ENCODE measurements around the gene DRAM1.
"Not testable (repeated sequence)": the region's sequence is repeated elsewhere in the genome, so short reads cannot be mapped to it uniquely, and the experiment has no call there.

The DRAM1 gene

GRCh38 chr12:101859664-101860607 is 17.4 kb upstream of the DRAM1 start:
- H3K79me1 ChIP-seq (replicated peaks; ENCODE audit: low read length, poor library complexity, severe bottlenecking) = no peaks in the 10 kb centered on the region
- no peak overlapping the region for H3K4me2 ChIP-seq (ENCODE audit: low read length, poor library complexity, severe bottlenecking)
- no peaks in the 10 kb centered on the region for H3K27me3 ChIP-seq (ENCODE audit: control insufficient read depth in 1 of 2, insufficient read depth in 1 of 2, low read length in 2 of 2)
- H2AK5ac ChIP-seq (ENCODE audit: low read length, severe bottlenecking) = peak overlapping the region; percentile 64
- no peak overlapping the region for H3K4ac ChIP-seq (ENCODE audit: low read depth in 1 of 2, low read length in 2 of 2)
- peaks cover 7% of the 10 kb centered on the region for H3K4me1 ChIP-seq (ENCODE audit: control insufficient read depth, insufficient read depth, low read depth, low read length)
- no peaks in the 10 kb centered on the region for H3K36me3 ChIP-seq (ENCODE audit: control insufficient read depth in 1 of 2, insufficient read depth in 2 of 2, low read depth in 1 of 2, low read length in 2 of 2)
- no peak overlapping the region for H2BK120ac ChIP-seq (ENCODE audit: low read depth, low read length)
- no peak overlapping the region for H3K18ac ChIP-seq (ENCODE audit: low read depth in 1 of 2, low read length in 2 of 2)
- H2BK12ac ChIP-seq (ENCODE audit: low read length in 2 of 2) = no peak overlapping the region
- no peak overlapping the region for H3K14ac ChIP-seq (ENCODE audit: low read length in 2 of 2)
- H2BK15ac ChIP-seq (ENCODE audit: low read depth, poor library complexity, severe bottlenecking) = no peak overlapping the region
- no peaks in the 10 kb centered on the region for H3K9me3 ChIP-seq (ENCODE audit: control insufficient read depth, low read length)
- H3K27ac ChIP-seq (ENCODE audit: low read length, poor library complexity, severe bottlenecking) = peak overlapping the region; percentile 51
- H3K9ac ChIP-seq (ENCODE audit: low read length) = peak overlapping the region; percentile 14
- DNase-seq = peak; percentile 58
- no peak overlapping the region for H2AFZ ChIP-seq (ENCODE audit: low read depth, low read length)
- no peak overlapping the region for H3K23ac ChIP-seq (ENCODE audit: low read length in 2 of 2)
- H3K4me3 ChIP-seq (ENCODE audit: insufficient read depth in 1 of 2, low read depth in 1 of 2, low read length in 2 of 2) = no peak overlapping the region
- H2BK5ac ChIP-seq (ENCODE audit: low read depth, low read length, poor library complexity, severe bottlenecking) = no peak overlapping the region
- no peak overlapping the region for H4K91ac ChIP-seq (ENCODE audit: low read length)
- no peak overlapping the region for H4K8ac ChIP-seq (ENCODE audit: low read length)

GRCh38 chr12:101861688-101862087 is 15.7 kb upstream of the DRAM1 start:
- not testable (repeated sequence) for H3K4me3 ChIP-seq (ENCODE audit: insufficient read depth in 1 of 2, low read depth in 1 of 2, low read length in 2 of 2); H3K9me3 ChIP-seq (ENCODE audit: control insufficient read depth, low read length); H2BK120ac ChIP-seq (ENCODE audit: low read depth, low read length); H3K4me1 ChIP-seq (ENCODE audit: control insufficient read depth, insufficient read depth, low read depth, low read length); H3K79me1 ChIP-seq (replicated peaks; ENCODE audit: low read length, poor library complexity, severe bottlenecking); H2BK12ac ChIP-seq (ENCODE audit: low read length in 2 of 2); H3K4ac ChIP-seq (ENCODE audit: low read depth in 1 of 2, low read length in 2 of 2); H3K27me3 ChIP-seq (ENCODE audit: control insufficient read depth in 1 of 2, insufficient read depth in 1 of 2, low read length in 2 of 2); H3K18ac ChIP-seq (ENCODE audit: low read depth in 1 of 2, low read length in 2 of 2); H3K23ac ChIP-seq (ENCODE audit: low read length in 2 of 2); H2BK15ac ChIP-seq (ENCODE audit: low read depth, poor library complexity, severe bottlenecking); H3K14ac ChIP-seq (ENCODE audit: low read length in 2 of 2); H3K4me2 ChIP-seq (ENCODE audit: low read length, poor library complexity, severe bottlenecking); H2BK5ac ChIP-seq (ENCODE audit: low read depth, low read length, poor library complexity, severe bottlenecking); H2AFZ ChIP-seq (ENCODE audit: low read depth, low read length); DNase-seq; H3K9ac ChIP-seq (ENCODE audit: low read length); H2AK5ac ChIP-seq (ENCODE audit: low read length, severe bottlenecking); H4K8ac ChIP-seq (ENCODE audit: low read length); H3K27ac ChIP-seq (ENCODE audit: low read length, poor library complexity, severe bottlenecking); H4K91ac ChIP-seq (ENCODE audit: low read length); H3K36me3 ChIP-seq (ENCODE audit: control insufficient read depth in 1 of 2, insufficient read depth in 2 of 2, low read depth in 1 of 2, low read length in 2 of 2)
- WGBS = 64% methylated on average over 1 of the region's 2 CpGs

GRCh38 chr12:101862245-101862644 is 15.1 kb upstream of the DRAM1 start:
- Histone ChIP-seq H3K9me3 (ENCODE audit: control insufficient read depth, low read length) (no peaks in the 10 kb centered on the region), H2AK5ac (ENCODE audit: low read length, severe bottlenecking) (no peak overlapping the region), H3K27me3 (ENCODE audit: control insufficient read depth in 1 of 2, insufficient read depth in 1 of 2, low read length in 2 of 2) (no peaks in the 10 kb centered on the region)

GRCh38 chr12:101863981-101864380 is 13.4 kb upstream of the DRAM1 start:
- no peaks in the 10 kb centered on the region for H3K79me1 ChIP-seq (replicated peaks; ENCODE audit: low read length, poor library complexity, severe bottlenecking)
- no peak overlapping the region for H3K23ac ChIP-seq (ENCODE audit: low read length in 2 of 2)
- H4K8ac ChIP-seq (ENCODE audit: low read length) = no peak overlapping the region
- H3K36me3 ChIP-seq (ENCODE audit: control insufficient read depth in 1 of 2, insufficient read depth in 2 of 2, low read depth in 1 of 2, low read length in 2 of 2) = no peaks in the 10 kb centered on the region
- H3K4me3 ChIP-seq (ENCODE audit: insufficient read depth in 1 of 2, low read depth in 1 of 2, low read length in 2 of 2) = no peak overlapping the region
- H3K4me1 ChIP-seq (ENCODE audit: control insufficient read depth, insufficient read depth, low read depth, low read length) = peaks cover 3% of the 10 kb centered on the region
- no peak overlapping the region for H2BK12ac ChIP-seq (ENCODE audit: low read length in 2 of 2)
- DNase-seq = no peak
- no peak overlapping the region for H3K4ac ChIP-seq (ENCODE audit: low read depth in 1 of 2, low read length in 2 of 2)
- no peak overlapping the region for H4K91ac ChIP-seq (ENCODE audit: low read length)
- H3K27ac ChIP-seq (ENCODE audit: low read length, poor library complexity, severe bottlenecking) = no peak overlapping the region
- no peak overlapping the region for H2BK15ac ChIP-seq (ENCODE audit: low read depth, poor library complexity, severe bottlenecking)
- no peak overlapping the region for H2AFZ ChIP-seq (ENCODE audit: low read depth, low read length)
- no peak overlapping the region for H2BK5ac ChIP-seq (ENCODE audit: low read depth, low read length, poor library complexity, severe bottlenecking)
- H3K27me3 ChIP-seq (ENCODE audit: control insufficient read depth in 1 of 2, insufficient read depth in 1 of 2, low read length in 2 of 2) = no peaks in the 10 kb centered on the region
- H3K9ac ChIP-seq (ENCODE audit: low read length) = no peak overlapping the region
- no peaks in the 10 kb centered on the region for H3K9me3 ChIP-seq (ENCODE audit: control insufficient read depth, low read length)
- H3K14ac ChIP-seq (ENCODE audit: low read length in 2 of 2) = no peak overlapping the region
- no peak overlapping the region for H2AK5ac ChIP-seq (ENCODE audit: low read length, severe bottlenecking)
- no peak overlapping the region for H3K4me2 ChIP-seq (ENCODE audit: low read length, poor library complexity, severe bottlenecking)
- no peak overlapping the region for H3K18ac ChIP-seq (ENCODE audit: low read depth in 1 of 2, low read length in 2 of 2)
- H2BK120ac ChIP-seq (ENCODE audit: low read depth, low read length) = no peak overlapping the region

More at GRCh38 chr12:101862245-101862644, 15.1 kb upstream of the DRAM1 start:
- no peak overlapping the region for H2BK12ac ChIP-seq (ENCODE audit: low read length in 2 of 2)
- H3K27ac ChIP-seq (ENCODE audit: low read length, poor library complexity, severe bottlenecking) = peak overlapping the region; percentile 23
- no peaks in the 10 kb centered on the region for H3K36me3 ChIP-seq (ENCODE audit: control insufficient read depth in 1 of 2, insufficient read depth in 2 of 2, low read depth in 1 of 2, low read length in 2 of 2)
- H4K91ac ChIP-seq (ENCODE audit: low read length) = no peak overlapping the region
- no peak overlapping the region for H3K14ac ChIP-seq (ENCODE audit: low read length in 2 of 2)
- WGBS = 95% methylated on average over 2 of the region's 2 CpGs
- H2AFZ ChIP-seq (ENCODE audit: low read depth, low read length) = no peak overlapping the region
- no peak overlapping the region for H2BK120ac ChIP-seq (ENCODE audit: low read depth, low read length)
- H3K79me1 ChIP-seq (replicated peaks; ENCODE audit: low read length, poor library complexity, severe bottlenecking) = no peaks in the 10 kb centered on the region
- no peak overlapping the region for H3K4me3 ChIP-seq (ENCODE audit: insufficient read depth in 1 of 2, low read depth in 1 of 2, low read length in 2 of 2)
- no peak overlapping the region for H4K8ac ChIP-seq (ENCODE audit: low read length)
- H2BK15ac ChIP-seq (ENCODE audit: low read depth, poor library complexity, severe bottlenecking) = no peak overlapping the region
- H3K4ac ChIP-seq (ENCODE audit: low read depth in 1 of 2, low read length in 2 of 2) = no peak overlapping the region
- H3K23ac ChIP-seq (ENCODE audit: low read length in 2 of 2) = no peak overlapping the region
- DNase-seq = no peak
- no peak overlapping the region for H2BK5ac ChIP-seq (ENCODE audit: low read depth, low read length, poor library complexity, severe bottlenecking)
- no peak overlapping the region for H3K18ac ChIP-seq (ENCODE audit: low read depth in 1 of 2, low read length in 2 of 2)
- no peak overlapping the region for H3K4me2 ChIP-seq (ENCODE audit: low read length, poor library complexity, severe bottlenecking)
- peaks cover 5% of the 10 kb centered on the region for H3K4me1 ChIP-seq (ENCODE audit: control insufficient read depth, insufficient read depth, low read depth, low read length)
- H3K9ac ChIP-seq (ENCODE audit: low read length) = no peak overlapping the region

Measured in mesenchymal stem cell (in vitro differentiated cells and primary cell).